Neural progenitor cell (in vitro differentiated cells): Measurements from ENCODE around the gene LMX1B.

Experiments used
- CTCF ChIP-seq: fragments of 200-600 bp; sonication (generic); IDR thresholded peaks from 2 replicates; pipeline ENCODE4 v1.5.1; 2017; ENCODE audit warnings: antibody characterized with exemption, mild to moderate bottlenecking
- EZH2 ChIP-seq: fragments of 200-600 bp; sonication (generic); IDR thresholded peaks from 2 replicates; pipeline ENCODE4 v1.6.1; 2017; ENCODE audit warnings: antibody characterized with exemption, mild to moderate bottlenecking, moderate library complexity
- EZH2phosphoT487 ChIP-seq: fragments of 200-600 bp; sonication (generic); IDR thresholded peaks from 2 replicates; pipeline ENCODE4 v1.6.1; 2017; ENCODE audit warnings: antibody characterized with exemption

DNA sequence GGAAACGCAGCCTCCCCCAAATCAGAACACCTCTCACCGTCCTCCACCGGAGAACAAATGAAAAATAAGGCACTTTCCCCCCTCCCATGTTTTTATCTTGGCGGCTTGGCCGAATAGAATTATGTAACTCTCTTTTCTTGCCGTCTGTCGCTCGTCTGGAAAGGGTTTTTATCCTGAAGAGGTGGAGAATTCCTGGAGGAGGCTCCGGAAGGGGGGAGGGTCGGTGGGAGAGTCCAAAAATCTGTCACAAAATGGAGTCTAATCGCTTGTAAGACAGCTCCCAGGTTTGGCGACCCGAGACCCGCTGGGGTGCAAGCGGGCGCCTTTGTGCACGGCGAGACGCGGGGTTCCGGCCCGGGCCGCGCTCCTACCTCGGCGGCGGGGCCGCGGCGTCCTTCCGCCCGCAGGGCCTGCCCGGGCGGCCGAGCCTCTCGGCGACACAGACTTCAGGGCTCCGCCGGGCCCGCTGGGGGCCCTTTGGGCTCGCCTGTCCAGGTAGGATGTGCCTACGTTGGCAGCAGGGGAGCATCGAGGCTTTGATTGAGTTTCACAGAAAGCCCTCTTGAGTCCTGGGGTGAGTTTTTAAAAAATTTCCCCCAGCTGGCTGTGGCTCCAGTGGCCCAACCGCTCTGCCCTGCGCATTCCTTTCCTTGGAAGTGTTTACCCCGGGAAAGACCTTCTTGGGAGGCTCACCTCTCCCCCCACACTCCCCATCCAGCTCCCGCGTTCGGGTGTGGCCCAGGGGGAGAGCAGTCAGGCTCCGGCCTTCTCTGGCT, 5.0 kb downstream of the LMX1B start:
- no peak for TF ChIP-seq CTCF
- peak; percentile 90 for TF ChIP-seq EZH2phosphoT487
- TF ChIP-seq EZH2 = peak; percentile 94
